ENCODE measurements around the gene GABRB1.

- no peak for TF ChIP-seq CTCF (IDR thresholded peaks at IDR 0.05)
- no peak for TF ChIP-seq EP300 (IDR thresholded peaks at IDR 0.05)
These were observed 178.5 kb downstream of the GABRB1 start for GRCh38 chr4:47209833-47210232.
